GM12801 (cell line): Measurements from ENCODE around the gene REXO5.

ENCODE experiments used
- CTCF ChIP-seq: IDR thresholded peaks from one replicate; pipeline ENCODE4 v1.5.1; 2011; ENCODE audit warnings: control low read depth; ENCODE audit not compliant: insufficient read length; ENCODE audit errors: extremely low read depth

REXO5 gene

GRCh38 chr16:20766294-20766693 is 40.0 kb upstream of the REXO5 start:
- TF ChIP-seq CTCF = no peak

DNA sequence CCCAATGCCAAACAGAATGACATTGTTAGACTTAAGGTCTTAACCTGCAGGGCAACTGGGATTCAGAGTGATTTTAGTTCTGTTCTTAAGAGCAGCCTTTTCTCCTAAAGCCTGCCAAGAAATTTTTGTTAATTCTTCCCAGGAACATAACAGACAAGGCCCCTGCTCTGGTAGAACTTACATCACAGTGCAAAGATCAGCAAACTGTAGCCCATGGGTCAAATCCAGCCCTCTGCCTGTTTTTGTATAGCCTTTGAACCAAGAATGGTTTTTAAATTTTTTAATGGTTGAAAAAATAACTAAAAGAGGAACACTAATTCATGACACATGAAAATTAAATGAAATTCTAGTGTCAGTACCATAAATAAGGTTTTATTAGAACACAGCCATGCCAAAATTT is 38.8 kb upstream of the REXO5 start:
- no peak for TF ChIP-seq CTCF

DNA sequence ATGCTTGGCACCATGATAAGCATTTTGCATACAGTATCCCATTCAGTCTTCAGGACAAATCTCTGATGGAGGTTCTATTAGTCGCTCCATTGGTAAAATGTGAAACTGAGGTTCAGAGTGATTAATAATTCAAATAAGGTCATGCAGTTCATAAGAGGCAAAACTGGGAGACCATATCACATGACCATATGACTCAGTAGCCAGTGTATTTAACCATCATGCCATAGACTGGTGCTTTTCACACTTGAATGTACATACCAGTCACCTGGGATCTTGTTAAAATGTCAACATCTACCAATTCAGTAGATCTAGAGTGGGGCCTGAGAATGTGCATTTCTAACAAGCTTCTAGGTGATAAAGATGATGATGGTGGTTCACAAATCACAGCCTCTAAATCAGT is 38.2 kb upstream of the REXO5 start:
- no peak for TF ChIP-seq CTCF

GRCh38 chr16:20768818-20769217 is 37.5 kb upstream of the REXO5 start:
- no peak for TF ChIP-seq CTCF

GRCh38 chr16:20773679-20774078 is 32.6 kb upstream of the REXO5 start:
- no peak for TF ChIP-seq CTCF

- TF ChIP-seq CTCF = no peak
These were observed 31.5 kb upstream of the REXO5 start for GRCh38 chr16:20774703-20775362.

DNA sequence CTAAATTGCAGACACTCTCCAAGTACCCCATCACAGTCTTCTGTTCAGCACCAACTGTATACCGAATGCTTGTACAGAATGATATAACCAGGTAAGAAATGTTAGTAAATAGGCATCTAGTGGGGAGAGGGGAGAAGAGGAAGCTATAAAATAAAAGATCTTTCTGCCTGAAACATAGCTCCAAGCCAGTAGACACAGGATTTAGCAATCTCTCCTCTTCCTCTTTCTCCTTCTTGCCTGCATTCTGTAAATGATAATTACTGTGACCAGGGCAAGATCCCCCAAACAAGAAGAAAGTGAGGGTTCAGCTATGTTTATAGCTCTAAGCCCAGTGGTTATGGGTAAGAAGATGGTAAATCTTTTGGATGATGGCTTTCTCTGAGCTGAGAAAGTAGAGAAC is 24.6 kb upstream of the REXO5 start:
- no peak for TF ChIP-seq CTCF
